Fibroblast of villous mesenchyme (primary cell): ENCODE measurements around the gene NUCKS1. TPM values are rescaled to one million over a fixed set of nuclear protein-coding genes. Genes with fewer than 3 reads are reported as not detected.

Experiments
- DNase-seq: peaks from one replicate; pipeline ENCODE4 v3.0.0-alpha.2; 2010; ENCODE audit warnings: low read depth
- H3K4me3 ChIP-seq: 2 replicates; pipeline ENCODE4 v1.5.1; 2011; ENCODE audit warnings: low read depth, mild to moderate bottlenecking, low read length
- CTCF ChIP-seq: IDR thresholded peaks from 2 replicates; pipeline ENCODE4 v1.5.1; 2012; ENCODE audit warnings: low read depth, mild to moderate bottlenecking, low read length; ENCODE audit not compliant: insufficient read depth
- total RNA-seq: library from RNA; depleted of rRNA; stranded (reverse); fragments of >200 nt; gene quantifications from 2 replicates; pipeline ENCODE4 v1.2.3, GENCODE V29; 2012

NUCKS1 gene
- total RNA-seq, 1 donor, result 233 TPM

- TF ChIP-seq CTCF, result no peak
- H3K4me3 ChIP-seq, result no peak overlapping the region
- no peak for DNase-seq
Observed at GRCh38 chr1:205763980-205764379, 14.0 kb upstream of the NUCKS1 start.

GRCh38 chr1:205760606-205761005 is 10.6 kb upstream of the NUCKS1 start:
- TF ChIP-seq CTCF, result no peak

DNA sequence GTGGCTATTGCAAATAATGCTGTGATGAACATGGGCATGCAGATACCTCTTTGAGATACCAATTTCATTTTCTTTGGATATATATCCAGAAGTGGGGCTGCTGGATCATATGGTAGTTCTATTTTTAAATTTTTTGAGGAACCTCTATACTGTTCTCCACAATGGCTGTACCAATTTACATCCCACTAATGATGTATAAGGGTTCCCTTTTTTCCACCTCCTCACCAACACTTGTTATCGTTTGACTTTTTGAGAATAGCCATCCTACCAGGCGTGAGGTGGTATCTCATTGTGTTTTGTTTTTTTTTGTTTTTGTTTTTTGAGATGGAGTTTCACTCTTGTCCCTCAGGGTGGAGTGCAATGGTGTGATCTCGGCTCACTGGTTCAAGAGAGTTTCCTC is 6.6 kb upstream of the NUCKS1 start:
- no peak for DNase-seq
- H3K4me3 ChIP-seq, result no peak overlapping the region
- no peak for TF ChIP-seq CTCF

More at GRCh38 chr1:205760606-205761005, 10.6 kb upstream of the NUCKS1 start:
- no peak overlapping the region for H3K4me3 ChIP-seq
- DNase-seq, result no peak

DNA sequence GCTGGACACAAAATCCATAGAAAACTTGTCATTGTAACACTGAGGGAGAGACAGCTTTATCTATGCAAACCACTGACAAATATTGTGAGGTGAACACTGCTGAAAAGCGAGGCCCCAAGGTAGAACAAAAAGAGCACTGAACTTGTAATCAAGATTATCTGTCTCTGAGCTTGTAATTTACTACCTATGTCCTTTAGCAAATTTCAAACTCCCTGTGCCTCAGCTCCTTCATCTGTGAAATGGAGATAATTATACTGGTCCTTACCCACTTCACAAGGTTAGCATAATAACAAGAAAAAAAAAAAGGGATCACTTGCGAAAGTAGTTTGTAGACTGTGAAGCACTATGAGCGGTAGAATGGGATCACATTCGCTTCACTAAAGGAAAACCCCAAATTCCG is 4.9 kb upstream of the NUCKS1 start:
- H3K4me3 ChIP-seq, result no peak overlapping the region
- no peak for DNase-seq
- TF ChIP-seq CTCF, result no peak

DNA sequence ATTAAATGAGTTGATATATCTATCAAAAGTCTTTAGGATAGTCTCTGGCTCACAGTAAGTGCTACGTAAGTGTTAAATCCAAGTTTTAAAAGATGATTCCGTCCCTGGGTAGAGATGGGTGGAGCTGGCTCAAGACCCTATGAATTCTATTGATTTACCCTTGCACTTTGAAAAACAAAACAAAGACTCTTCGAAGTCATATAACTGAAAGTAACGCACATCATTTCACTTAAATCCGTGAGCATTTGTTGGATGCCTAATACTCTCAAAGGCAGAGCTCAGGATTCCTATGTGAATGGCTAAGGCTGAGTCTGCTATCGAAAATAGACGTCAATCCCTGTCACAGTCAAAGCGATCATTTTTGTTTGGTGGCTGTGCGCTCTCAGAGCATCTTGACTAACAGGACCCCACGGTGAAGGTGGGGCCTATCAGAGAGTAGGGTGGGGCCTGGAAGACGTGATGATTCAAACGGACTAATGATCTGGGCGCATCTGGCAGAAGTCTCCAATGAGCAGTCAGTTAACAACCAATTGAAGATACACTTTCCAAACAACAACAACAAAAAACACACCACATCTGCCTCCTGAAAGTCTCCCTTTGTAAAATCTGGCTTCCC is 1.2 kb upstream of the NUCKS1 start:
- H3K4me3 ChIP-seq, result no peak overlapping the region
- DNase-seq, result no peak
- TF ChIP-seq CTCF, result no peak

DNA sequence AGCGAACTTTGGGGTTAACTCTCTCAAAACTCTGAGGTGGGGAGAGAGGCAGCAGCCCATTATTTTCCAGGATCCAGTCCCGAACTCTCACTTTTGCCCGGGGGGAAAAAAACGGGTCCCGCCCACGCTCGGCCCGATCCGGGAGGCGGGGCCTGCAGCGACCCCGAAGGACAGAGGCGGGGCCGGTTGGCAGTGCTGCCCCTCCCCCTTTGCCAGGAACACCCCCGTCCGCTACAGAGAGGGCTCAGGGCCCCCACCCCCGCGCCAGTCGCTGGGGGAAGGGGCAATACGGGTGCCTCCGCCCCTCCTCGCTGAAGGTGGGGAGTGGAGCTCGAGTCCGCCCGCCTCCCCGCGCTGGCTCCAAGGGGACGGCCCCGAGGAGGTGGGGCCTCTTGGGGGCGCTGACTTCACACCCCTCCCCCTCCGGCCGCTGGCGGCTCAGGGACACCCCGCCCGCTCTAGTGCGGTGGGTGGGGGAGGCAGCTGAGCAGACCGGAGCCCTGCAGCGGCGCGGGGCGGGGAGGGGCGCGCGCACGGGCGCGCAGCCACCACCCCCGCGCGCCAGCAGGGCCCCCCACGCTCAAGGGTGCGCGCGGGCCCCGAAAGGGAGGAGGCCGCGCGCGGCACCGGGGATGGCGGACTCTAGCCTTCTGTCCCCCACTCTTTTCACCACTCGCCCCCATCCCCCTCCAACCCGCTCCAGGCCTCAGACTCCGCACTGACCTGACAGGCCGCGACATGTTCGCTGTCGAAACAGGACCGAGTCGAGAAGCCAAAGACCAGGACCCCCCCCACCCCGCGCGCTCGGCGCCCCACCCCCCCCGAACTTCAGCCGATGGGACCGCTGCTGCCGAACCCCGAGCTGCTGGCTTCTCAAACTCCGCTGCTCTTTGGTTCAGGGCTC is 496 bp downstream of the NUCKS1 start:
- H3K4me3 ChIP-seq, result peak overlapping the region; percentile 67
- no peak for TF ChIP-seq CTCF
- DNase-seq, result peak; percentile 97
